ENCODE data around the gene RUNX1.

RUNX1 gene

GRCh38 chr21:35035116-35035515, 14.0 kb downstream of the RUNX1 start:
- DNase-seq, result no peak

GRCh38 chr21:35034203-35034926, 14.7 kb downstream of the RUNX1 start:
- DNase-seq, result no peak

GRCh38 chr21:35032474-35033263, 16.4 kb downstream of the RUNX1 start:
- DNase-seq, result no peak

- no peak for DNase-seq
Observed at GRCh38 chr21:35028451-35028978, 20.6 kb downstream of the RUNX1 start.

GRCh38 chr21:35027563-35028450, 21.3 kb downstream of the RUNX1 start:
- DNase-seq, result peak; percentile 32

- peak; percentile 67 for DNase-seq
Observed at GRCh38 chr21:35026617-35027562, 22.2 kb downstream of the RUNX1 start.

- DNase-seq, result no peak
Observed at GRCh38 chr21:35026153-35026500, 23.0 kb downstream of the RUNX1 start.

GRCh38 chr21:35025206-35026152, 23.6 kb downstream of the RUNX1 start:
- DNase-seq, result no peak

GRCh38 chr21:35024513-35024912, 24.6 kb downstream of the RUNX1 start:
- DNase-seq, result no peak

GRCh38 chr21:35024071-35024420, 25.1 kb downstream of the RUNX1 start:
- no peak for DNase-seq

GRCh38 chr21:35023396-35024070, 25.6 kb downstream of the RUNX1 start:
- DNase-seq, result no peak

- no peak for DNase-seq
Observed at GRCh38 chr21:35021546-35021945, 27.6 kb downstream of the RUNX1 start.

- DNase-seq, result peak; percentile 52
Observed at GRCh38 chr21:35020902-35021301, 28.2 kb downstream of the RUNX1 start.

GRCh38 chr21:35020436-35020835, 28.7 kb downstream of the RUNX1 start:
- DNase-seq, result no peak

- DNase-seq, result no peak
Observed at GRCh38 chr21:35019631-35020032, 29.5 kb downstream of the RUNX1 start.

- no peak for DNase-seq
Observed at GRCh38 chr21:35017256-35017655, 31.8 kb downstream of the RUNX1 start.

GRCh38 chr21:35016517-35017188, 32.4 kb downstream of the RUNX1 start:
- no peak for DNase-seq

GRCh38 chr21:35016071-35016470, 33.0 kb downstream of the RUNX1 start:
- no peak for DNase-seq

- DNase-seq, result no peak
Observed at GRCh38 chr21:35015435-35016024, 33.6 kb downstream of the RUNX1 start.
